OCI-LY7 (cell line): Measurements from ENCODE around the gene KMO. TPM values are rescaled to one million over a fixed set of nuclear protein-coding genes. Genes with fewer than 3 reads are reported as not detected.

ENCODE experiments used
- BruUV-seq: library from RNA; stranded (reverse); fragments of 400-500 nt; replicated peaks from 2 replicates; lab custom pipeline; 2021; lab: Mats Ljungman, UMichigan
- CTCF ChIA-PET: fragments of 300-600 bp; sonication (Branson Sonifier 250); formaldehyde crosslinking; loops from one replicate; lab custom pipeline; 2022; ENCODE audit warnings: antibody characterized with exemption; ENCODE audit not compliant: unreplicated experiment; lab: Charles Lee
- POLR2A ChIA-PET: fragments of 300-600 bp; sonication (Branson Sonifier 250); formaldehyde crosslinking; loops from one replicate; lab custom pipeline; 2022; ENCODE audit warnings: antibody characterized with exemption; lab: Charles Lee
- DNase-seq: peaks from one replicate; pipeline ENCODE4 v3.0.0-alpha.2; 2015; ENCODE audit warnings: low spot score
- H2AFZ ChIP-seq: fragments of 200-600 bp; sonication (generic), shearing (Covaris generic); 2 replicates; pipeline ENCODE4 v1.6.1; 2014; ENCODE audit warnings: mild to moderate bottlenecking, antibody characterized with exemption, low read length, moderate library complexity
- H3K27ac ChIP-seq: fragments of 200-600 bp; sonication (generic); 2 replicates; pipeline ENCODE4 v1.5.1; 2014; ENCODE audit warnings: mixed run types, low read depth, mild to moderate bottlenecking, moderate library complexity, low read length, inconsistent platforms; ENCODE audit not compliant: poor library complexity, severe bottlenecking
- H3K36me3 ChIP-seq: fragments of 200-600 bp; sonication (generic); 2 replicates; pipeline ENCODE4 v1.6.1; 2014; ENCODE audit warnings: mild to moderate bottlenecking, antibody characterized with exemption, low read length, moderate library complexity, mixed read lengths; ENCODE audit not compliant: insufficient read depth
- H3K4me1 ChIP-seq: fragments of 200-600 bp; sonication (generic); 2 replicates; pipeline ENCODE4 v1.5.1; 2014; ENCODE audit warnings: mild to moderate bottlenecking, low read length; ENCODE audit not compliant: insufficient read depth, poor library complexity, severe bottlenecking
- H3K4me2 ChIP-seq: fragments of 200-600 bp; sonication (generic); 2 replicates; pipeline ENCODE4 v1.6.1; 2014; ENCODE audit warnings: mild to moderate bottlenecking, low read length
- H3K4me3 ChIP-seq: fragments of 200-600 bp; sonication (generic); 2 replicates; pipeline ENCODE4 v1.5.1; 2014; ENCODE audit warnings: mild to moderate bottlenecking, low read depth, low read length; ENCODE audit not compliant: poor library complexity, severe bottlenecking
- H3K79me2 ChIP-seq: fragments of 200-600 bp; sonication (generic); 2 replicates; pipeline ENCODE4 v1.6.1; 2016; ENCODE audit warnings: low read depth, mild to moderate bottlenecking, low read length, moderate library complexity, mixed read lengths; ENCODE audit not compliant: insufficient read depth
- H3K9me2 ChIP-seq: fragments of 200-600 bp; sonication (generic); 2 replicates; pipeline ENCODE4 v1.6.1; 2016; ENCODE audit warnings: mild to moderate bottlenecking, low read length, mixed read lengths; ENCODE audit not compliant: insufficient read depth
- H3K9me3 ChIP-seq: fragments of 200-600 bp; sonication (generic); 2 replicates; pipeline ENCODE4 v1.6.1; 2014; ENCODE audit warnings: mild to moderate bottlenecking, mixed run types, low read length, mixed read lengths
- H4K20me1 ChIP-seq: fragments of 200-600 bp; sonication (generic); 2 replicates; pipeline ENCODE4 v1.6.1; 2014; ENCODE audit warnings: mild to moderate bottlenecking, antibody characterized with exemption, low read length, moderate library complexity, mixed read lengths; ENCODE audit not compliant: insufficient read depth
- EZH2phosphoT487 ChIP-seq: fragments of 200-600 bp; sonication (generic); IDR thresholded peaks from 2 replicates; pipeline ENCODE4 v1.6.1; 2018; ENCODE audit warnings: low read depth, borderline replicate concordance, mild to moderate bottlenecking, mixed run types, antibody characterized with exemption, low read length, moderate library complexity, mixed read lengths
- intact Hi-C: fragments of 100-400 bp; cut with micrococcal nuclease; formaldehyde crosslinking; loops from one replicate; pipeline ENCODE4 v1.10.0; 2022; ENCODE audit not compliant: unreplicated experiment
- total RNA-seq, 2 experiments: library from RNA; depleted of rRNA in 1 of 2; stranded (reverse); fragments of >200 nt in 1 of 2; shearing (Covaris generic) in 1 of 2; gene quantifications; 2 replicates each; pipeline ENCODE4 v1.2.3, GENCODE V29; 2014 to 2022
- TF ChIP-seq, protein P1 (sequence below): fragments of 200-600 bp; sonication (generic); conservative IDR thresholded peaks from 2 replicates; pipeline ENCODE4 v1.5.1; 2014; ENCODE audit warnings: mild to moderate bottlenecking, antibody characterized with exemption, low read length, moderate library complexity, mixed read lengths

The KMO gene
- total RNA-seq, 2 experiments from 2014 or later, result 3.2 to 14.2 TPM

DNA sequence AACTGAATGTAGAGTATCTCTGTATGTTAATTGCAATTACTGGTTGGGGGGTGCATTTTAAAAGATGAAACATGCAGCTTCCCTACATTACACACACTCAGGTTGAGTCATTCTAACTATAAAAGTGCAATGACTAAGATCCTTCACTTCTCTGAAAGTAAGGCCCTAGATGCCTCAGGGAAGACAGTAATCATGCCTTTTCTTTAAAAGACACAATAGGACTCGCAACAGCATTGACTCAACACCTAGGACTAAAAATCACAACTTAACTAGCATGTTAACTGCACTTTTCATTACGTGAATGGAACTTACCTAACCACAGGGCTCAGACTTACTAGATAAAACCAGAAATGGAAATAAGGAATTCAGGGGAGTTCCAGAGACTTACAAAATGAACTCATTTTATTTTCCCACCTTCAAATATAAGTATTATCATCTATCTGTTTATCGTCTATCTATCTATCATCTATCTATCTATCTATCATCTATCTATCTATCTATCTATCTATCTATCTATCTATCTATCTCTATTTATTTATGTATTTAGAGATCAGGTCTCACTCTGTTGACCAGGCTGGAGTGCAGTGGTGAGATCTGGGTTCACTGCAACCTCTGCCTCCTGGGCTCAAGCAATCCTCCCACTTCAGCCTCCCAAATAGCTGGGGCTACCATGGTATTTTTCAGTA is 60.2 kb downstream of the KMO start:
- intact Hi-C loops, result no loop called here
- Histone ChIP-seq H3K27ac (no peak overlapping the region), H3K9me3 (no peaks in the 10 kb centered on the region), H2AFZ (no peak overlapping the region), H4K20me1 (no peaks in the 10 kb centered on the region), H3K79me2 (no peaks in the 10 kb centered on the region), H3K4me2 (no peak overlapping the region), H3K4me3 (no peak overlapping the region), H3K36me3 (peaks cover 20% of the 10 kb centered on the region; the same call in 1 of the 2 replicates), H3K9me2 (no peaks in the 10 kb centered on the region), H3K4me1 (peaks cover 5% of the 10 kb centered on the region)
- POLR2A ChIA-PET, result interaction anchor here (2.0 kb wide), 1 partner anchor 10 kb away, joined by 5 read pairs; no protein-coding TSS in a partner anchor
- TF ChIP-seq, protein P1, sequence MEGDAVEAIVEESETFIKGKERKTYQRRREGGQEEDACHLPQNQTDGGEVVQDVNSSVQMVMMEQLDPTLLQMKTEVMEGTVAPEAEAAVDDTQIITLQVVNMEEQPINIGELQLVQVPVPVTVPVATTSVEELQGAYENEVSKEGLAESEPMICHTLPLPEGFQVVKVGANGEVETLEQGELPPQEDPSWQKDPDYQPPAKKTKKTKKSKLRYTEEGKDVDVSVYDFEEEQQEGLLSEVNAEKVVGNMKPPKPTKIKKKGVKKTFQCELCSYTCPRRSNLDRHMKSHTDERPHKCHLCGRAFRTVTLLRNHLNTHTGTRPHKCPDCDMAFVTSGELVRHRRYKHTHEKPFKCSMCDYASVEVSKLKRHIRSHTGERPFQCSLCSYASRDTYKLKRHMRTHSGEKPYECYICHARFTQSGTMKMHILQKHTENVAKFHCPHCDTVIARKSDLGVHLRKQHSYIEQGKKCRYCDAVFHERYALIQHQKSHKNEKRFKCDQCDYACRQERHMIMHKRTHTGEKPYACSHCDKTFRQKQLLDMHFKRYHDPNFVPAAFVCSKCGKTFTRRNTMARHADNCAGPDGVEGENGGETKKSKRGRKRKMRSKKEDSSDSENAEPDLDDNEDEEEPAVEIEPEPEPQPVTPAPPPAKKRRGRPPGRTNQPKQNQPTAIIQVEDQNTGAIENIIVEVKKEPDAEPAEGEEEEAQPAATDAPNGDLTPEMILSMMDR, result no peak
- no peak for TF ChIP-seq EZH2phosphoT487
- CTCF ChIA-PET, result no interaction called here
- DNase-seq, result no peak
- BruUV-seq, result no TSS peak

DNA sequence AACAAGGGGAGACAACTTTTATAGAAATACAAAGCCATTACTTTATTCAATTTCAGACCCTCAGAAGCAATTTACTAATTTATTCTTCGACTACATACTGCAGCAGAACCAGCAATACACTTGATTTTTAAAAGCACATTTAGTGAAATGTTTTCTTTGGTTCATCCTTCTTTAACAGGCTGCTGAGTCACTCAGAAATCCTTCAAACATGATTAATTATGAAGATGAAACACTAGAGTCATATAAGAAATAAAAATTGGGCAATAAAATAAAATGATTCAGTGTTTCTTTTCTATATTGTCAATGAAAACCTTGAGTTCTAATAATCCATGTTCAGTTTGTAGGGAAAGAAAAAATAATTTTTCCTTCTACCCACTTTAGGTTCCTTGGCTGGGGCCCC is 61.0 kb downstream of the KMO start:
- no TSS peak for BruUV-seq
- H2AFZ ChIP-seq, result no peak overlapping the region
- H3K9me3 ChIP-seq, result no peaks in the 10 kb centered on the region
- H3K9me2 ChIP-seq, result no peaks in the 10 kb centered on the region
- H3K79me2 ChIP-seq, result no peaks in the 10 kb centered on the region
- no peak for DNase-seq
- ChIA-PET CTCF (no interaction called here), POLR2A (interaction anchor here (2.0 kb wide), 1 partner anchor 11 kb away, joined by 5 read pairs; no protein-coding TSS in a partner anchor)
- TF ChIP-seq, protein P1, result no peak
- TF ChIP-seq EZH2phosphoT487, result no peak
- no peaks in the 10 kb centered on the region for H4K20me1 ChIP-seq
- intact Hi-C loops, result no loop called here
- H3K27ac ChIP-seq, result no peak overlapping the region
- no peak overlapping the region for H3K4me2 ChIP-seq
- H3K4me3 ChIP-seq, result no peak overlapping the region
- H3K36me3 ChIP-seq, result peaks cover 20% of the 10 kb centered on the region; the same call in 1 of the 2 replicates
- H3K4me1 ChIP-seq, result peaks cover 10% of the 10 kb centered on the region

DNA sequence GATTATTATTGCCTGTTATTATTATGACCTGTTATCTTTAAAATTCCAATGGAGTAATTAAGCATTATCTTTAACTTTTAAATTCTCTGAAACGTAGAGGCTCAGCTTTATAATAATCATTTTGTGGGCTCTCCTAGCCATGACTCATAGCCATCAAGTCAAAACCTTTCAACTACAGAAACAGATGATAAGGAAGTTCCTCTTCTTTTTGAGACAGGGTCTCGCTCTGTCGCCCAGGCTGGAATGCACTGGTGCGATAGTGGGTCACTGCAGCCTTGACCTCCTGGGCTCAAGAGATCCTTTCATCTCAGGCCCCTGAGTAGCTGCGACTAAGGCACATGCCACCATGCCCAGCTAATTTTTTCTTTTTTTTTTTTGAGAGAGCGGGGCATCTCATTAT is 64.5 kb downstream of the KMO start:
- CTCF ChIA-PET, result no interaction called here
- peaks cover 7% of the 10 kb centered on the region; the same call in 1 of the 2 replicates for H3K36me3 ChIP-seq
- no TSS peak for BruUV-seq
- H3K4me1 ChIP-seq, result peaks cover 25% of the 10 kb centered on the region
- H4K20me1 ChIP-seq, result no peaks in the 10 kb centered on the region
- POLR2A ChIA-PET, result interaction anchor here (0.6 to 1.6 kb wide), 3 partner anchors 30 to 816 kb away, joined by 4 to 7 read pairs (median 5); no protein-coding TSS in a partner anchor
- H2AFZ ChIP-seq, result no peak overlapping the region
- H3K9me3 ChIP-seq, result no peaks in the 10 kb centered on the region
- DNase-seq, result no peak
- no peak overlapping the region for H3K4me2 ChIP-seq
- H3K27ac ChIP-seq, result no peak overlapping the region
- no peak for TF ChIP-seq EZH2phosphoT487
- TF ChIP-seq, protein P1, result no peak
- H3K9me2 ChIP-seq, result no peaks in the 10 kb centered on the region
- intact Hi-C loops, result no loop called here
- H3K79me2 ChIP-seq, result no peaks in the 10 kb centered on the region
- no peak overlapping the region for H3K4me3 ChIP-seq
